ENCODE measurements around the gene ADAMTS14.
"Not testable (repeated sequence)": the region's sequence is repeated elsewhere in the genome, so short reads cannot be mapped to it uniquely, and the experiment has no call there.

ADAMTS14 gene

DNA sequence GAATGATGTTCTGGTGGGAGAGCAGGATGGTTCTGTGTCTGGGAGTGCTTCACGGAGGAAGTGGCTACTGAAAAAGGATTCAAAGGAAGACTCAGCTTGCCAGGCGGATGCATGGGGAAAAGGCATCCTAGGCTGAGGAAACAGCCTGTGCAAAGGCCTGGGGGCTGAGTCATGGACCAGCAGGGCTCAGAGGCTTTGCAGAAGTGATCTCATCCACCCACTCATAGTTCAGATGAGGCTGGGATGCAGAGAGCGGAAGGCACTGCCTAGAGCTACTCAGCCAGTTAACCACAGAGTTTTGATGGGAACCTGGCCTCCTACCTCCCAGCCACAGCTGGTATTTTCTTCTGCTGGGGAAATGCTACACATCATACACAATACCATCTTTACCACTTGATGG, 15.8 kb upstream of the ADAMTS14 start:
- FAIRE-seq: no peak

DNA sequence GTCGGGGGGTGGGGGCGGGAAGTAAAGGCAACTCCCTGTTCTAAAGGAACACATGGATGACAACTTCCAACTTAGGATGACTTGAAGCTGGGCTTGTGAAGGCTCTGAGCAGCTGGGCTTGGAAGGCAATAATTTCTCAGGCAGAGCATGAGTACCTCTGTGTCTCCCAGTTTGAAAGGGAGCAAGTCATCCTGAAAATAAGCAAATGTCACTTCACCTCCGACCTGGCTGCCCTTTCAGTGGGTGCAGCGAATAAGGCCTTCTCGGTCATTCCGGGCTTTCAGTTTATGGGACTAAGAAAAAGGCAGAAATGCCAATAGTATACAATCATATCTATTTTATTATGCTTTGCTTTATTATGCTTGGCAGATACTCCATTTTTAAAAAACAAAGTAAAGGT, 15.3 kb upstream of the ADAMTS14 start:
- no peak for FAIRE-seq

DNA sequence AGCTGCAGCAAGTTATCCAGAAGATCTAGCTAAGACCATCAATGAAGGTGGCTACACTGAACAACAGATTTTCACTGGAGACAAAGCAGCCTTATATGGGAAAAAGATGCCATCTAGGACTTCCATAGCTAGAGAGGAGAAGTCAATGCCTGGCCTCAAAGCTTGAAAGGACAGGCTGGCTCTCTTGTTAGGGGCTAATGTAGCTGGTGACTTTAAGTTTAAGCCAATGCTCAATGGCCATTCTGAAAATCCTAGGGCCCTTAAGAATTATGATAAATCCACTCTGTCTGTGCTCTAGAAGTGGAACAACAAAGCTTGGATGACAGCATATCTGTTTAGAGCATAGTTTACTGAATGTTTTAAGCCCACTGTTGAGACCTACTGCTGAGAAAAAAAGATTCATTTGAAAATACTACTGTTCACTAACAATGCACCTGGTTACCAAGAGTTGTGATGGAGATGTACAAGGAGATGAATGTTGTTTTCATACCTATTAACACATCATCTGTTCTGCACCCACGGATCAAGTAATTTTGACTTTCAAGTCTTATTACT, 13.6 kb upstream of the ADAMTS14 start:
- no peak for FAIRE-seq

DNA sequence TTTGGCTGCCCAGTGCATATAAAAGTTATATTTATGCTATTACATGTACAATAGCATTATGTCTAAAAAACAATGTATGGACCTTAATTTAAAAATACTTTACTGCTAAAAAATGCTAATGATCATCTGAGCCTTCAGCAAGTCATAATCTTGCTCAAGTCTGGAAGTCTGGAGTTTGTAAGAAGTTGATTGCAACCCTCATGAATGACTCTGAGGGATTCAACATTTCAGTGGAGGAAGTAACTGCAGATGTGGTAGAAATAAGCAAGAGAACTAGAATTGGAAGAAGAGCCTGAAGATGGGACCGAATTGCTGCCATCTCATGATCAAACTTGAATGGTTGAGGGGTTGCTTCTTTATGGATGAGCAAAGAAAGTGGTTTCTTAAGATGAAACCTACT, 13.0 kb upstream of the ADAMTS14 start:
- no peak for FAIRE-seq

DNA sequence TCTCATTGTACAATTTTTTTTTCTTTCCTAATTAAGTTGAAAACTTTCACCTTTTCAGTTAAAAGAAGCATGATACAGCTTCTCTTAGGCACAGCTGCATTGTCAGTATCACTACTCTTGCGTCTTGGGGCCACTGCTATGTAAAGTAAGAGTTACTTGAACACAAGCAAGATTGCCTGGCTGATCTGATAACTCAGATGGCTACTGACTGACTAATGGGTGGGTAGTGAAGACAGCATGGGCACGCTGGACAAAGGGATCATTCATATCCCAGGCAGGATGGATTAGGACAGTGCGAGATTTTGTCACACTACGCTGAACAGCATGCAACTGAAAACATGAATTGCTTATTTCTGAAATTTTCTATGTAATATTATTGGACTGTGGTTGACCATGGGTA, 11.6 kb upstream of the ADAMTS14 start:
- FAIRE-seq: no peak

DNA sequence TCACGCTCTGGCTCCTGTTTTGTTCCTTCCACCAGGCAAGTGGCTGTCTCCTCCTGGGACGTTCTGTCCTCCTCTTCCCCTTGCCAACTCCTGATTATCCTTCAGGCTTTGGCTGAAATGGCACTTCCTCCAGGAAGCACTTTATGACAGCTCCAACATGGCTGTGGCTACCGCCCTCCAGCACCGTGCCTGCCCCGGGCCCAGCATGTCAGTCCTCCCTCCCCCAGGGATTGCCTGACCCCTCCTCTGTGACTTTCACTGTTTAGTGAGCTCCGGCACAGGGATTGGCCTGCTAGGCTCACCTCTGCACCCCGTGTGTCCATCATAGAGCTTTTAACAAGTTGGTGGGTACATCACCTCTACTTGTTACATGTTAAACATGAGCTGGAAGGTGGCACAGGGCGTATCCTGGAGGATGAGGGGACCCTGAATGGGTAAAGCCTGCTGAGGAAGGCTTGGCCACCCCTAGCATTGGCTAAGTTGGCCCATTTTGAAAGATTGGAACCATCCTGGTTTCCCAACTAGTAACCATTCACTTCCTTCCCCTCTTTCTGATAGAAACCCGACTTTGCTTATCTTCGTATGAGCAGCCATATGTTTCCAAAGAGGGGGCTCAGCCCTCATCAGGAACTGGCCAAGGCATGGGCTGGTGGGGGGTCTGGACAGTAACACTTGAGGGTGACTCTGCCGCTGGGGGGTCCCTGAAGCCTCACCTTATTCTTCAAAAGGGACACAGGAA, 10.5 kb upstream of the ADAMTS14 start:
- FAIRE-seq: no peak

DNA sequence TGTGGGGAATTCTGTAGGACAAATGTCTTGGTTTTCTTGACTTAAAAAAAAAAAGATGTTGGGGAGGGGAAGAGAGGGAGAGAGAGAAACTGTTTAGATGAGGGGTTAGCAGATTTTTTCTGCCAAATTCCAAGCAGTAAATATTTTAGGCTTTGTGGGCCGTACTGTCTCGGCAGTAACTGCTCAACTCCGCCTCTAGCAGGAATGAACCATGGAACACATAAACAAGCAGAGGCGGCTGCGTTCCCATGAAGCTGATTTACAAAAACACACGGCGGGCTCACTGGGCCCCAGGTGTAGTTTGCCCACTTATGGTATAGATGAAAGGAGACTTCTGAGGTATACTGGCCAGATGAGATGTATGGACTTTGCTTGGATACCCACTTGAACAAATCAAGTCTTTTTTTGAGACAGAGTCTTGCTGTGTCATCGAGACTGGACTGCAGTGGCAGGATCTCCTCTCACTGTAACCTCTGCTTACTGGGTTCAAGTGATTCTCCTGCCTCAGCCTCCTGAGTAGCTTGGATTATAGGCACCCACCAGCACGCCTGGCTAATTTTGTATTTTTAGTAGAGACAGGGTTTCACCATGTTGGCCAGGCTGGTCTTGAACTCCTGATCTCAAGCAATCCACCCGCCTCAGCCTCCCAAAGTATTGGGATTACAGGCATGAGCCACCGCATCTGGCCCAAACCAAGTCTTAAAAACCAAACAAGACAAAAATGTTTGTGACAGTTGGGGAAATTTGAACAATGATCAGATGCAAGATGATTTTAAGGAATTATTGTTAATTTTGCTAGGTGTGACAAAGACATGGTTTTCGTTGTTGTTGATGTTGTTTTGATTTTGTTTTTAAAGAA, 9.7 kb upstream of the ADAMTS14 start:
- no peak for FAIRE-seq

DNA sequence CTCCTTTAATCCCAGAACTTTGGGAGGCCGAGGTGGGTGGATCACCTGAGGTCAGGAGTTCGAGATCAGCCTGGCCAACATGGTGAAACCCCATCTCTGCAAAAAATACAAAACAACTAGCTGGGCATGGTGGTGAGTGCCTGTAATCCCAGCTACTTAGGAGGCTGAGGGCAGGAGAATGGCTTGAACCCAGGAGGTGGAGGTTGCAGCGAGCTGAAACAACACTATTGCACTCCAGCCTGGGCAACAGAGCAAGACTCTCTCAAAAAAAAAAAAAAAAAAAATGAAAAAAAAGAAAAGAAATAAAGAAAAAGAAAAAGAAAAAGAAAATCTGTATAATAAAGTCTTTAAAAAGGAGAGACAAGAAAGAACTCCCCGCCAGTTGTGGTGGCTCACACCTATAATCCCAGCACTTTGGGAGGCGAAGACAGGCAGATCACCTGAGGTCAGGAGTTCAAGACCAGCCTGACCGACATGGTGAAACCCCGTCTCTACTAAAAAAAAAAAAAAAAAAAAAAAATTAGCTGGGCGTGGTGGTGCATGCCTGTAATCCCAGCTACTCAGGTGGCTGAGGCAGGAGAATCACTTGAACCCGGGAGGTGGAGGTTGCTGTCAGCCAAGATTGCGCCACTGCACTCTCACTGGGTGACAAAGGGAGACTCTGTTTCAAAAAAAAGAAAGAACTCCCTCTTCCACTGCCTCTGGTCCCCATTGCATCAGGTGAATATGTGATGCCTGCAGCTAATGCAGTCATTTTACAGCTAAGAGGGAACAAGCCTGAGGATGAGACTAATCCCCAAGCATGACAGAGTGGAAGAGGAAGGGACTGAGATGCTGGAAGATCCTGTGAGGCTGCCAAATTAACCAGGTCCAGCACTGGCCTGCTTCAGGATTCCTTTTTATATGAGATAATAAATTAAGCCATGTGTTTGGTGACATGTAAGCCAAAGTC, 8.6 kb upstream of the ADAMTS14 start:
- FAIRE-seq: not testable (repeated sequence)

DNA sequence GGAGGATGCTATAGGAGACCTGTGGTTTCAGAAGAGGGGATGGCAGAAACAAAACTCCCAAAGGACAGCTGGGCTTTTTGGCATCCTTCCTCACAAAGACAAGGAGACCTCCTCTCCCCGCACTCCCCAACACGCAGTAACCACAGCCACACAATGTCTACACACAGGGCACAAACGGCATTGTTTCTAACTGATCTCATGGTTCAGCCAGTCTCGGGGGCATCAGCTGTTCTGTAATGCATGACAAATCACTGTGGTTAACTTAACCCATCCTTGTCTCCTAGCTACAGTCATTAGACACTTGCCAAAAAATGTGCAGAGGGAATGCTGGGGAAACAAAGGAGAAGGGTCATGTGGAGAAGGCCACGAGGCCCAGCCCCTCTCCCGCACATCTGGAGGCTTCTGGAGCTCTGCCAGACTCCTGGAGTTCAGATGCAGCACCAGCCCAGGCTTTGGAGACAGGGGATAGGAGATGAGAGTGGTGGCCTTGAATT, 7.6 kb upstream of the ADAMTS14 start:
- no peak for FAIRE-seq

DNA sequence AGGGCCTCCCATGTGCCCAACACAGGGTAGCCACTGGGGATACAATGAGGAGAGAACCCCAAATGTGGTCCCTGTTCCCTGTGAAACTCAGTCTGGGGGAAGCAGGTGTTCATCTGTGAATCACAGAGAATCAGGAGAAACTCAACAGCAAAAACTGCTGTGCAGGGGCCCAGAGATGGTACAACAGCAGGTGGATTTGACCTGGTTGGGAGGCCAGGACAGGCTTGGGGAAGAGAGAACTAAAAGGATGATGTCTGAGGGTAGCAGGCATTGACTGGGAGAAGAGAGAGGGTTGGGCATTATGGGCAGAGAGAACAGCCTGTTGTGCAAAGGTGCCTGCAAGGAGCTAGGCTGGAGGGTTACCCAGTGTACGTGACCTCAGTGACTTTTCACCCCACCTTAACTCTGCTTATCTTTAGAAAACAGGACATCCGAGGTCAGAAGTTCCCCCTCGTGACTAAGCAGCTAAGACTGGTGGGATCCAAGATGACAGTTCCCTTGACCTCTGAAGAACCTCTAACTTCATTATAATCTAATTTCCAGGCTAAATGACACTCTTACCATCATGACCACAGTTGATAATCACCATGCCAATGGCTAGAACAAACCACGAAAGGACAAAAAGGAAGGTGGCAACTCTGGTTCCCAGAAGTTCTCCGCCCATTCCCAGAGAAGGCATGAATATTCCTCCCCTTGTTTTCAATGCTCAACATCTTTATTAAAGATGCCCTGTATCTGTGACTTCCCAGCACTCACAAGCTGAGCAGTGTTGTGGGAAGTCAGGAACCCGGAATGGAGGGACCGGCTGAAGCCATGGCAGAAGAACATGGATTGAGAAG, 5.1 kb upstream of the ADAMTS14 start:
- FAIRE-seq: no peak

DNA sequence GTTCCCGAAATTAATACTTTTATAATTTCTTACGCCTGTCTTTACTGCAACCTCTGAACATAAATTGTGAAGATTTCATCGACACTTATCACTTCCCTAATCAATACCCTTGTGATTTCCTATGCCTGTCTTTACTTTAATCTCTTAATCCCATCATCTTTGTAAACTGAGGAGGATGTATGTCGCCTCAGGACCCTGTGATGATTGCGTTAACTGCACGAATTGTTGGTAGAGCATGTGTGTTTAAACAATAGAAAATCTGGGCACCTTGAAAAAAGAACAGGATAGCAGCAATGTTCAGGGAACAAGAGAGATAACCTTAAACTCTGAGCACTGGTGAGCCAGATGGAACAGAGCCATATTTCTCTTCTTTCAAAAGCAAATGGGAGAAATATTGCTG, 4.5 kb upstream of the ADAMTS14 start:
- not testable (repeated sequence) for FAIRE-seq

DNA sequence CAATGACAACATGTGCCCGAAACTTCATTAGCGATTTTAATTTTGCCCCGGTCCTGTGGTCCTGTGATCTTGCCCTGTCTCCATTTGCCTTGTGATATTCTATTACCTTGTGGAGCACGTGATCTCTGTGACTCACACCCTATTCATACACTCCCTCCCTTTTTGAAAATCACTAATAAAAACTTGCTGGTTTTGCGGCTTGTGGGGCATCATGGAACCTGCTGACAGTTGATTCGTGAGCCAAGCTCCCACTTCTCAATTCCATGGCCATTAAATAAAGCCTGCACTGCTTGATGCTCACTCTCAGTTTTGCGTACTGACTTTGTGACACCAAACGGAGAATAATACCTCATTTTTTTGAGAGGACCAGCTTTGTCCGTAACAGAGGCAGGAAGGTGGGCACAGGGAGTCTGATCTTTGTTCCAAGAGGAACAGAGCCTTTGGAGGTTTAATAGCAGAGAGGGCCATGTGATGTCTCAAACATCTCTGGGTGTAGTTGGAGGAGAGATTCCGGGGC, 3.8 kb upstream of the ADAMTS14 start:
- FAIRE-seq: no peak

DNA sequence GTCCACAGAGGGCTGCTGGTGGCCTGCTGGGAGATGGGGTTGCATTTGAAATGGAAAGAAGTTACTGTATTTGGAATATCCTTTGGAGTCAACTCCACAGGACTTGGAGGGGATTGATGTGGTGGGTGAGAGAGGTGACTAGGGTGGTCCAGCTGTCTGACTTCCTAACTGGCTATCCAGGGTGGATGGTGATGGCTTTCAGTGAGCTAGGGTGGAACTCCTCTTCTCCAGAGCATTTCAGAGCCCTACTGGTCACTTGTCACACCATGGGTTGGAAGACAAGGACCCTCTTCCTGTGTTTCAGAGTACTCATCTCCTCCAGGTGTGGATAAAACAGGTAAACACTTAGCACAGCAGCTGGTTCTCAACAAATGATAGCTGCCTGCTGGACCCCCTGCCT, 3.3 kb upstream of the ADAMTS14 start:
- no peak for FAIRE-seq

DNA sequence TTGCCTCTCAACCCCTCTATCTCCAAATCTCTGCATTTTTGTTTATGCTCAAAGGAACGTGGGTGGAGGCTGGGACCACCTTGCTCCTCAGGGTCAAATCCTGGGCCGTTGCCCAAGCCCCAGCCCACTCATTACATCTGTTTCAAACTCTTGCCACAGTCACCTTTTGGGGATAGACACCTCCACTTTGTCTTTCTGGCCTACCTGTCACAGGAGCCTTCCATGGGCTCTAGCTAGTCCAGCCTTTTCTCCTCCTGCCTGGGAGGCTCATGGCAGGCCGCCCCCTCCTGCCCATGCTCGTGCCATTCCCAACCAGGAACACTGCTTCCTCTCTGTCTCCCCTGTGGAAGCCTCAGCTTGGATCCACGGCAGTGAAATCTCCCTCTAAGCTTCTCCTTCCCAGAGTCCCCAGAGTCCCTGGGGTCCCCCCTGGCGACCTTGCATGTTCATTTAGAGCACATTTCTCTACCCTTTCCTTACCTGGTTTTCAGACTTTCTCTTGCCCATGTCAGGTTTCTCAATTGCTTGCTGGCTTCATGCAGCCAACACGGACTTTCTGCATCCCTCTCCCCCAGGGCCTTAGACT, 2.5 kb upstream of the ADAMTS14 start:
- no peak for FAIRE-seq

DNA sequence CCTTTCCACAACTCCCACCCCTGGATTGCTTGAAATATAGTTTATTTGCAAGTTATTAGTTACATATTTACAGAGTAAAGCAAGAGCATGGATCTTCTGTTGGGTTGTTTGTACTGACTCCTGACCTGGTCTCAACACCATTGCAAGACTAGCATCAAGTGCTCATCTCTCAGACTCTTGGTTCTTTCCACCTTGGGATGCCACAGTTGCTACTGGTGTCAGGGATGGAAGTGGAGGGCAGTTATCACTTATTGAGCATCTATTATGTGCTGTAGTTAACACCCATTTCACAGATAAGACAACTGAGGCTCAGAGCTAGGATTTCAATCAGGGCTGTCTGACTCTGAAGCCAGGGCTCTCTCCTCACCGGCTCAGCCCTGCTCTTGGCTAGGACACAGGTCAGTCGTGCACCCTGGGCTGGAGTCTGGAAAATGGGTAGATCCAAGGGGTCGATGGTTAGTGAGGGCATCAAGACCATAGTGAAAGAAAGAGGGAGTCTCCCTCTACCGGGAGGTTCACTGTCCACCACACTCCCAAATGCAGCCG, 614 bp upstream of the ADAMTS14 start:
- no peak for FAIRE-seq

DNA sequence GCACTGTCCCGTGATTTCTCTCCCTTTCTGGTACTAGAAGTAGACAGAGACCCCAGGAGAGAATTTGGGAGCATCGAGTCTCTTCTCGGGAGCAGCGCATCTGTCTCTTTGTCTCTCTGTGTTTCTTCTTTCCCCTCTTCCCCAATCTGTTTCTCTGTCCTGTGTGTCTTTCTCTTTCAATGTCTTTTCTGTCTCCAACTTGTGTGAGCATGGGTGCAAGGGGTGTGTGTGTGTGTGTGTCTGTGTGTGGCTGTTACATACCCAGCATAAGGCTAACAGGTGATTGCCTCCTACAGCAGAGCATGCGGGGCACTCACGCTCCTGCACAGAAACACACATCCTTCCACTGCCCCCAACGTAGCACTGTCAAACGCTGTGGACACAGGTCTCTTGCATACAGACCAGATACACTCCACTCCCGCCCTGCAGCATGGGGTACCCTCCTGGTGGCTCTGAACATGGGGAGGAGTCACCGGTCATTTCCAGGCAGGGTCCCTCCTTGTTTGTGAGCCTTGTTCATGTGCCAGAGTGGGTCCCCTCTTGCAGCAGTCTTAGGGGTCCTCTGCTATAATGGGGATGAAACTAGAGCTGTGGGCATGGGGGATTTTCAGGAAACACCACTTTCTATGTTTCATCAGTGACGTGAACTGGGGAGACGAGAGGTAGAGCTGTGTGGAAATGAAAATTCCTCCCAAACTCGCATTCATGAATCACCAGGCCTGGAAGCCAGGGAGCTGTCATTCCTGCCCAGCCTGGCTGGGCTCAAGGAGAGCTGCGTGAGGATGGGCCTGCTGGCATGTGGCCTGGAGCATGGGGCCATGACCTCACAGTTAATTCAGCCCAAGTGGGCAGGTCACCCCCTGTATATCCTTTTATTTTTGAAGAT, 980 bp downstream of the ADAMTS14 start:
- FAIRE-seq: no peak

DNA sequence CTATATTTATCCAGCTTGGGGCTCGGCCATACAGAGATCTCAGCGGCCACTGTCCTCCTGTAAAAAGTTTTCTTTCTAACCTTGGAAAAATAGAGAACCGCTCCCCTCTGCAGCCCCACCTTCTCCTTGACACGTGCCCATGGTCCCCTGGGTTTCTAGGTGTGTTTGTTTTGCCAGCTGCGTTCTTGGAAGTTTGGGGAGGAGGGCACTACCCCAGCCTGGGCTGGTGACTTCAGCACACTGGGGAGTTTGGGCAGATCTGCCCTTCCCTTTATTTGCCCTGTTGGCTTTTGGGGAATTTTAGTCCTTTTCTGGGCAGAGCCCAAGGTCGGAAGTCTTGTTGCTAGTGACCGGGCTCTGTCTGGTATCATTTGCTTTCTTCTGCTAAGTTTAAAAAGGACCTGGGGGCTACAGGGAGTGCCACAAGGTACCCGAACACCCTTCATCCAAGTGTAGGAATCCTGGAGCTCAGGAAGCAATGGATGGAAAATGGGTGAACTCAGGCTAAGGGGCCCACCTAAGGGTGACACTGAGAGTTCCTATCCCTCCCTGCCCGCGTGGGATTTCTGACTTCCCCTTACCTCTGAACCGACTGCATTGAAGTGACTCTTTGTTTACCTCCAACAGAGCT, 1.7 kb downstream of the ADAMTS14 start:
- FAIRE-seq: no peak

DNA sequence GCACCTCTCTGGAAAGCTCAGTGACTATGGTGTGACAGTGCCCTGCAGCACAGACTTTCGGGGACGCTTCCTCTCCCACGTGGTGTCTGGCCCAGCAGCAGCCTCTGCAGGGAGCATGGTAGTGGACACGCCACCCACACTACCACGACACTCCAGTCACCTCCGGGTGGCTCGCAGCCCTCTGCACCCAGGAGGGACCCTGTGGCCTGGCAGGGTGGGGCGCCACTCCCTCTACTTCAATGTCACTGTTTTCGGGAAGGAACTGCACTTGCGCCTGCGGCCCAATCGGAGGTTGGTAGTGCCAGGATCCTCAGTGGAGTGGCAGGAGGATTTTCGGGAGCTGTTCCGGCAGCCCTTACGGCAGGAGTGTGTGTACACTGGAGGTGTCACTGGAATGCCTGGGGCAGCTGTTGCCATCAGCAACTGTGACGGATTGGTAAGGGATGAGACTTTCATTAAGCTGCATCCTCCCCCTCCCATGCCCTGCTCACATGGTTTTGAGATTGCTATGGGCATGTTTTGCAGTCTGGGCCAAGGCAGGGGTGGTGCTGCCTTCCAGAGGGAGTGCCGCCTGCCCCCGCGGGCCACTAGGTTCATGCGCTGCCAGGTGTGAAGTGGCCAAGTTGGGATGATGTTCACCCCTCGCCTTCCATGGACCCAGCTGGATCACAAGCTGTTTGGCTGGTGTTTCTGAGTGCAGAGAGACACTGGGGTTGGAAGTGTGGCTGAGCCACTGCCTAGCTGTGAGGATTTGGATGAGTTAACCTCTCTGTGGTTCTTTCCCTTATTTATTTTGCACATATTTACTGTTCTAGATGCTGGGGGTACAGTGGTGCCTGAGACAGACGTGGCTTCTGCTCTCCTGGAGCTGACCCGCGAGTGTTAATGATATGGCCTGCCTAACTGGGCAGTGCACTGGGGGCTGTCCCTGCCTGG, 2.5 kb downstream of the ADAMTS14 start:
- FAIRE-seq: no peak

Measured in islet of Langerhans (tissue), 1 donor.